Endothelial cell of umbilical vein (primary cell): ENCODE measurements around the gene TBC1D16. TPM values are rescaled to one million over a fixed set of nuclear protein-coding genes. Genes with fewer than 3 reads are reported as not detected.

Experiments
- BruUV-seq: library from RNA; stranded (reverse); fragments of 400-500 nt; replicated peaks from 2 replicates; lab custom pipeline; 2021; lab: Mats Ljungman, UMichigan
- CTCF ChIA-PET: fragments of 300-600, 350-600 bp; sonication (Branson Sonifier 250); formaldehyde crosslinking; loops from one replicate; lab custom pipeline; 2021; ENCODE audit warnings: antibody characterized with exemption, inconsistent platforms; lab: Charles Lee
- POLR2A ChIA-PET: fragments of 300-600, 350-600 bp; sonication (Branson Sonifier 250); formaldehyde crosslinking; loops from one replicate; lab custom pipeline; 2021; ENCODE audit warnings: antibody characterized with exemption, inconsistent platforms; lab: Charles Lee
- DNase-seq: peaks from one replicate; pipeline ENCODE4 v3.0.0-alpha.2; 2011; ENCODE audit warnings: low read depth, low spot score
- FAIRE-seq: peaks from 2 replicates; lab custom pipeline; 2011; peaks lifted over from hg19 to GRCh38; lab: Jason Lieb, UNC
- H2AFZ ChIP-seq: 2 replicates; pipeline ENCODE4 v1.6.0; 2012; ENCODE audit warnings: low read depth, low read length, control low read depth, inconsistent platforms
- H3K27ac ChIP-seq: 2 replicates; pipeline ENCODE4 v1.5.1; 2011; ENCODE audit warnings: low read depth, mild to moderate bottlenecking, control low read depth, low read length, moderate library complexity; ENCODE audit not compliant: insufficient read depth
- H3K27me3 ChIP-seq, 2 experiments: 2 replicates each; pipeline versions ENCODE4 v1.6.0 to v1.6.1; 2011; ENCODE audit warnings: low read length in 2 of 2, mixed read lengths in 1 of 2; ENCODE audit not compliant: control insufficient read depth in 2 of 2, insufficient read depth in 2 of 2
- H3K36me3 ChIP-seq, 2 experiments: 2 replicates in 1 of 2; 3 replicates in 1 of 2; pipeline ENCODE4 v1.5.1; 2011; ENCODE audit warnings: low read length in 2 of 2, mild to moderate bottlenecking in 1 of 2, moderate library complexity in 1 of 2; ENCODE audit not compliant: control insufficient read depth in 2 of 2, insufficient read depth in 2 of 2; ENCODE audit errors: extremely low read depth in 1 of 2
- H3K4me1 ChIP-seq: 3 replicates; pipeline ENCODE4 v1.5.1; 2011; ENCODE audit warnings: mild to moderate bottlenecking, low read length; ENCODE audit not compliant: control insufficient read depth, insufficient read depth; ENCODE audit errors: extremely low read depth
- H3K4me2 ChIP-seq: 2 replicates; pipeline ENCODE4 v1.6.1; 2011; ENCODE audit warnings: low read length, control low read depth, mixed read lengths; ENCODE audit not compliant: insufficient read depth
- H3K4me3 ChIP-seq, 3 experiments: fragments of 200-600 bp in 1 of 3; sonication (generic), shearing (Covaris generic) in 1 of 3; replicated peaks in 1 of 3; 2 replicates each; pipeline ENCODE4 v1.5.1; 2011 to 2016; ENCODE audit warnings: control low read depth in 3 of 3, low read length in 3 of 3, mild to moderate bottlenecking in 2 of 3, inconsistent platforms in 1 of 3, low read depth in 1 of 3, moderate library complexity in 1 of 3; ENCODE audit not compliant: insufficient read depth in 1 of 3
- H3K79me2 ChIP-seq: 2 replicates; pipeline ENCODE4 v1.6.0; 2012; ENCODE audit warnings: low read length, inconsistent platforms; ENCODE audit not compliant: control insufficient read depth, insufficient read depth
- H3K9ac ChIP-seq: replicated peaks from 2 replicates; pipeline ENCODE3; 2011; ENCODE audit warnings: low read length, control low read depth; ENCODE audit not compliant: insufficient read depth; ENCODE audit errors: extremely low read depth
- H3K9me1 ChIP-seq: replicated peaks from 3 replicates; pipeline ENCODE4 v1.6.0; 2011; ENCODE audit warnings: mild to moderate bottlenecking, low read length; ENCODE audit not compliant: control insufficient read depth, insufficient read depth; ENCODE audit errors: extremely low read depth
- H3K9me3 ChIP-seq: replicated peaks from 2 replicates; pipeline ENCODE4 v1.5.1; 2012; ENCODE audit warnings: low read length, inconsistent platforms; ENCODE audit not compliant: control insufficient read depth, insufficient read depth
- H4K20me1 ChIP-seq: replicated peaks from 2 replicates; pipeline ENCODE3; 2011; ENCODE audit warnings: mild to moderate bottlenecking, low read length; ENCODE audit not compliant: control insufficient read depth, insufficient read depth; ENCODE audit errors: extremely low read depth
- CTCF ChIP-seq, 2 donors: IDR thresholded peaks; 1 replicate in 1 of 2; 2 replicates in 1 of 2; pipeline ENCODE4 v1.5.1; 2011; ENCODE audit warnings: low read length in 2 of 2, mild to moderate bottlenecking in 2 of 2, moderate library complexity in 2 of 2, control low read depth in 1 of 2, inconsistent platforms in 1 of 2, low read depth in 1 of 2; ENCODE audit not compliant: insufficient read depth in 1 of 2; ENCODE audit errors: extremely low read depth in 1 of 2
- EZH2 ChIP-seq: IDR thresholded peaks from 2 replicates; pipeline ENCODE4 v1.6.1; 2012; ENCODE audit warnings: borderline replicate concordance, low read depth, mild to moderate bottlenecking, moderate library complexity, low read length, inconsistent platforms; ENCODE audit not compliant: severe bottlenecking
- GATA2 ChIP-seq: IDR thresholded peaks from 2 replicates; pipeline ENCODE4 v1.7.0; 2011; ENCODE audit warnings: low read depth, mild to moderate bottlenecking, moderate library complexity, mixed read lengths, low read length; ENCODE audit not compliant: insufficient read length, insufficient read depth
- JUN ChIP-seq: IDR thresholded peaks from 2 replicates; pipeline ENCODE4 v1.6.1; 2011; ENCODE audit warnings: borderline replicate concordance, low read depth; ENCODE audit not compliant: insufficient read length, insufficient read depth
- MAX ChIP-seq: IDR thresholded peaks from 2 replicates; pipeline ENCODE4 v1.6.1; 2011; ENCODE audit not compliant: insufficient read depth, insufficient read length
- POLR2A ChIP-seq: IDR thresholded peaks from 2 replicates; pipeline ENCODE4 v1.6.1; 2012; ENCODE audit warnings: low read depth, mild to moderate bottlenecking, control low read depth, low read length
- dilution Hi-C: fragments of 300-500 bp; cut with MboI; formaldehyde crosslinking; loops from one replicate; pipeline ENCODE4 v1.15.0; 2019; ENCODE audit warnings: low sequenced_read_pairs; ENCODE audit not compliant: extremely low pct_ligation_motif_present
- intact Hi-C: fragments of 100-400 bp; cut with micrococcal nuclease; formaldehyde crosslinking; loops from one replicate; pipeline ENCODE4 v1.10.0; 2022
- polyA plus RNA-seq, 4 experiments: library from polyadenylated mRNA; depleted of rRNA in 3 of 4; stranded (reverse) in 3 of 4; unstranded in 1 of 4; fragments of >200 nt; gene quantifications; 2 replicates each; pipeline versions ENCODE4 v1.2.1 to v1.2.3, GENCODE V29; 2011 to 2012; ENCODE audit warnings: missing spikeins in 1 of 4
- total RNA-seq: library from RNA; stranded (reverse); gene quantifications from 2 replicates; pipeline ENCODE4 v1.2.3, GENCODE V29; 2021

TBC1D16 gene
- total and polyA plus RNA-seq, 2 donors (not counting 3 experiments of a cell fraction or from before 2014, with no cell fraction given) = 12.9 to 48.6 TPM

- Histone ChIP-seq H3K9ac (no peak overlapping the region), H3K4me2 (no peak overlapping the region), H3K9me1 (no peaks in the 10 kb centered on the region), H2AFZ (no peak overlapping the region), H3K36me3 (no peaks in the 10 kb centered on the region), H3K9me3 (no peaks in the 10 kb centered on the region), H3K4me1 (peaks cover 20% of the 10 kb centered on the region), H3K27me3 (no peaks in the 10 kb centered on the region), H3K79me2 (peaks cover 3% of the 10 kb centered on the region), H4K20me1 (no peaks in the 10 kb centered on the region), H3K4me3 (no peak overlapping the region), H3K27ac (no peak overlapping the region)
- ChIA-PET POLR2A (no interaction called here), CTCF (interaction anchor here (1.2 to 3.0 kb wide), 3 partner anchors 201 to 249 kb away, joined by 6 to 21 read pairs (median 13); no protein-coding TSS in a partner anchor)
- no peak for DNase-seq
- dilution Hi-C loops = no loop called here
- no TSS peak for BruUV-seq
- FAIRE-seq = no peak
- TF ChIP-seq EZH2 = no peak
- no peak for TF ChIP-seq GATA2
- no peak for TF ChIP-seq CTCF (IDR thresholded peaks at IDR 0.05; ENCODE audit: extremely low read depth in 1 of 2, insufficient read depth in 1 of 2, low read depth in 1 of 2, low read length in 2 of 2)
- no peak for TF ChIP-seq MAX
- TF ChIP-seq JUN = no peak
- TF ChIP-seq POLR2A = no peak
- intact Hi-C loops = loop anchor here (1.0 to 2.0 kb wide), 4 partner anchors 151 to 248 kb away; partner anchors contain the start of gene CBX4
Observed at GRCh38 chr17:79990704-79991103, 45.0 kb downstream of the TBC1D16 start.
